SU-DHL-6 (cell line): ENCODE data around the gene RUNX2.

ENCODE experiments used
- H2AFZ ChIP-seq: fragments of 200-600 bp; sonication (generic); 2 replicates; pipeline ENCODE4 v1.6.1; 2014; ENCODE audit warnings: low read depth, mild to moderate bottlenecking, moderate library complexity, mixed read lengths, antibody characterized with exemption, low read length; ENCODE audit not compliant: severe bottlenecking
- H3F3A ChIP-seq: fragments of 200-600 bp; shearing (Covaris generic); 2 replicates; pipeline ENCODE4 v1.6.0; 2016; ENCODE audit warnings: antibody characterized with exemption, mild to moderate bottlenecking; ENCODE audit not compliant: insufficient read depth
- H3K27ac ChIP-seq: fragments of 200-600 bp; sonication (generic); 2 replicates; pipeline ENCODE4 v1.5.1; 2016; ENCODE audit warnings: low read depth, mild to moderate bottlenecking, low read length, moderate library complexity, mixed read lengths
- H3K27me3 ChIP-seq: fragments of 200-600 bp; sonication (generic), shearing (Covaris generic); 2 replicates; pipeline ENCODE4 v1.6.0; 2014; ENCODE audit warnings: mild to moderate bottlenecking, low read length
- H3K36me3 ChIP-seq: fragments of 200-600 bp; sonication (generic); 2 replicates; pipeline ENCODE4 v1.6.1; 2014; ENCODE audit warnings: mild to moderate bottlenecking, low read length, mixed read lengths
- H3K4me2 ChIP-seq: fragments of 300-600, 200-600 bp; shearing (Covaris generic), sonication (generic); 2 replicates; pipeline ENCODE4 v1.6.0; 2014; ENCODE audit warnings: low read length, low read depth, mild to moderate bottlenecking; ENCODE audit not compliant: poor library complexity, severe bottlenecking
- H3K4me3 ChIP-seq: fragments of 200-600 bp; sonication (generic); 2 replicates; pipeline ENCODE4 v1.5.1; 2014; ENCODE audit warnings: antibody characterized with exemption, low read length, mild to moderate bottlenecking, mixed read lengths; ENCODE audit not compliant: insufficient read depth, poor library complexity, severe bottlenecking
- H3K79me2 ChIP-seq: fragments of 200-600 bp; sonication (generic); 2 replicates; pipeline ENCODE4 v1.6.1; 2014; ENCODE audit warnings: mild to moderate bottlenecking, low read length, moderate library complexity; ENCODE audit not compliant: insufficient read depth
- H3K9ac ChIP-seq: fragments of 200-600 bp; sonication (generic); 2 replicates; pipeline ENCODE4 v1.7.0; 2014; ENCODE audit warnings: mild to moderate bottlenecking, low read length
- H3K9me2 ChIP-seq: fragments of 200-600 bp; sonication (generic); replicated peaks from 2 replicates; pipeline ENCODE4 v1.6.1; 2014; ENCODE audit warnings: low read length; ENCODE audit not compliant: insufficient read depth
- H3K9me3 ChIP-seq: fragments of 200-600 bp; sonication (generic); 2 replicates; pipeline ENCODE4 v1.6.1; 2014; ENCODE audit warnings: low read length, mixed read lengths; ENCODE audit not compliant: insufficient read depth
- H4K20me1 ChIP-seq: fragments of 200-600 bp; sonication (generic); 2 replicates; pipeline ENCODE4 v1.6.1; 2014; ENCODE audit warnings: low read depth, mild to moderate bottlenecking, antibody characterized with exemption, low read length, moderate library complexity, mixed read lengths
- CTCF ChIP-seq: fragments of 200-600 bp; sonication (generic); IDR thresholded peaks from one replicate; pipeline ENCODE4 v1.5.1; 2017; ENCODE audit warnings: antibody characterized with exemption, mild to moderate bottlenecking, low read length, moderate library complexity; ENCODE audit not compliant: insufficient read depth, poor library complexity, severe bottlenecking
- EZH2phosphoT487 ChIP-seq: fragments of 200-600 bp; sonication (generic), shearing (Covaris generic); conservative IDR thresholded peaks from 2 replicates; pipeline ENCODE4 v1.6.1; 2018; ENCODE audit warnings: mild to moderate bottlenecking, antibody characterized with exemption, low read length, moderate library complexity, mixed read lengths

Gene RUNX2

DNA sequence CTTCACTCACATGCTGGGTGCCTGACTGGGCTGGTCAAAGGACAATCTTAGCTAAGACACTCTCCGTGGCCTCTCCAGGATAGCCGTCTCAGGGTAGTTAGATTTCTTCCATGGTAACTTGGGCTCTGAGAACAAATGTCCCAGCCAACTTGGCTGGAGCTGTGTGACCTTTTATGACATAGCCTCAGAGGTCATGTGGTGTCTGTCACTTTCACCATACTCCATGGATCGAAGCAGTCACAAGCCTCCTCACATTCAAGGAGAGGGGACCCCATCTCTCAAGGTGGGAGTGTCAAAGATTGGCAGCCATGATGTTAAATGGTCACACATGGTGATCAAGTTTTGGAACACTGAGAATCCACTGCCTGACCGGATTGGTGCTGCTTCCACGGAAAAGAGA lies 240.5 kb downstream of the RUNX2 start:
- no peak overlapping the region for H3K9ac ChIP-seq
- H3K27me3 ChIP-seq = 0 out of 2 replicates have a peak, but pooled peaks cover 3% of the 10 kb centered on the region
- H3K4me2 ChIP-seq = no peak overlapping the region
- H3K9me2 ChIP-seq = no peaks in the 10 kb centered on the region; the same call in 1 of the 2 replicates
- H4K20me1 ChIP-seq = no peaks in the 10 kb centered on the region
- TF ChIP-seq CTCF = no peak
- TF ChIP-seq EZH2phosphoT487 = no peak
- no peaks in the 10 kb centered on the region for H3K36me3 ChIP-seq
- no peaks in the 10 kb centered on the region for H3F3A ChIP-seq
- H3K9me3 ChIP-seq = no peaks in the 10 kb centered on the region
- H2AFZ ChIP-seq = no peak overlapping the region
- no peaks in the 10 kb centered on the region for H3K79me2 ChIP-seq
- H3K27ac ChIP-seq = no peak overlapping the region
- no peak overlapping the region for H3K4me3 ChIP-seq

DNA sequence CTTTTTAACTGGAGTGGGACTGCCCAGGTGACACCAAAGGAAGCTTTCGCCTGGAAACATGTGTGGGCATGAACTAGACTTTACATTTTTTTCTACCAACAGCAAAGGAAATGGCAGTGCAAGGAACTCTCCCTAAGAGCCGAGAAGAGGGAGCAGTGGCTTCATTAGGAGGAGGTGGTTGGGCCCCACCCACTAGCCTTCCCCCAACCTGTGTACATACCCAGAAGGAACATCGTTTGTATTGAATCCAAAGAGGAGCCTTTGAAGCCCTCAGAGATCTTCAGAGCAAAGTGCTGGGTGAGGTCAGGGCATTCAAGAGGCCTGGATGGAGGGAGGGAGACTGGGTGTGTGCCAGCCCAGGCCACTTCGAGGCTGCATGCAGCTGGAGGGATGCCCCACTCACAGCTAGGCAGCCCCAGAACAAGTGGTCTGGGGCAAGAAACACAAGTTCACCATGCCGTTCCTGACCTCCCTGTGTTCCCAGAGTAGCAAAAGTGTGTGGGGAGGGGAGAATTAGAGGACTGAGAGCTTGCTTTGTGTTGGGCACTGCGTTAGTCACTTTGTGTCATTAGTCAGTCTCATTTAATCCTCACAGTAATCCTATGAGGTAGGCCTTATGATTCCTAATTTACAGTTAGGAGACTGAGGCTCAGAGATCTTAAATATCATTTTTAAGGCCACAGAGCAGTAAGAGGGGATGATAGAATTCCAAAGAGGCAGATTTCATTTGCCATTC lies 241.2 kb downstream of the RUNX2 start:
- Histone ChIP-seq H3K9ac (no peak overlapping the region), H3K4me3 (no peak overlapping the region), H2AFZ (no peak overlapping the region), H3K27me3 (no peaks in the 10 kb centered on the region), H3K9me3 (no peaks in the 10 kb centered on the region), H3F3A (no peaks in the 10 kb centered on the region), H3K79me2 (no peaks in the 10 kb centered on the region), H4K20me1 (no peaks in the 10 kb centered on the region), H3K9me2 (no peaks in the 10 kb centered on the region), H3K27ac (no peak overlapping the region), H3K36me3 (no peaks in the 10 kb centered on the region), H3K4me2 (no peak overlapping the region)
- TF ChIP-seq EZH2phosphoT487 (no peak), CTCF (no peak)

- TF ChIP-seq EZH2phosphoT487 = no peak
- no peak for TF ChIP-seq CTCF
- Histone ChIP-seq H3K27ac (no peak overlapping the region), H3K4me2 (no peak overlapping the region), H3K79me2 (no peaks in the 10 kb centered on the region), H3K27me3 (no peaks in the 10 kb centered on the region), H3K9ac (no peak overlapping the region), H3K4me3 (no peak overlapping the region), H3F3A (no peaks in the 10 kb centered on the region), H3K9me3 (no peaks in the 10 kb centered on the region), H2AFZ (no peak overlapping the region), H3K36me3 (no peaks in the 10 kb centered on the region), H3K9me2 (no peaks in the 10 kb centered on the region), H4K20me1 (no peaks in the 10 kb centered on the region)
Observed at GRCh38 chr6:45571159-45571558, 243.0 kb downstream of the RUNX2 start.
